ENCODE data around the gene RABGAP1L. TPM values are rescaled to one million over a fixed set of nuclear protein-coding genes. Genes with fewer than 3 reads are reported as not detected.

Gene RABGAP1L
- total RNA-seq, 6 donors from 2014 or later: 41.3 to 229 (median 85.3) TPM

- Histone ChIP-seq H3K9me3 (no peaks in the 10 kb centered on the region), H3K4me1 (peaks cover 0 to 4% (median 0%) of the 10 kb centered on the region in 4 donors), H3K4me3 (no peak overlapping the region), H3K27ac (no peak overlapping the region), H3K27me3 (no peaks in the 10 kb centered on the region), H3K36me3 (no peaks in the 10 kb centered on the region)
- ATAC-seq (ENCODE audit: low FRiP score in 2 of 2) (no peak), DNase-seq (no peak)
- peak in 4 of 6 experiments; percentile 9 to 29 (median 23) for TF ChIP-seq CTCF (IDR thresholded peaks at IDR 0.05)
- no peak for TF ChIP-seq POLR2A (IDR thresholded peaks at IDR 0.05)
- WGBS, 2 donors: 60 to 66% methylated on average over 2 of the region's 2 CpGs
Measured at GRCh38 chr1:174726167-174726879, 567.0 kb downstream of the RABGAP1L start.

DNA sequence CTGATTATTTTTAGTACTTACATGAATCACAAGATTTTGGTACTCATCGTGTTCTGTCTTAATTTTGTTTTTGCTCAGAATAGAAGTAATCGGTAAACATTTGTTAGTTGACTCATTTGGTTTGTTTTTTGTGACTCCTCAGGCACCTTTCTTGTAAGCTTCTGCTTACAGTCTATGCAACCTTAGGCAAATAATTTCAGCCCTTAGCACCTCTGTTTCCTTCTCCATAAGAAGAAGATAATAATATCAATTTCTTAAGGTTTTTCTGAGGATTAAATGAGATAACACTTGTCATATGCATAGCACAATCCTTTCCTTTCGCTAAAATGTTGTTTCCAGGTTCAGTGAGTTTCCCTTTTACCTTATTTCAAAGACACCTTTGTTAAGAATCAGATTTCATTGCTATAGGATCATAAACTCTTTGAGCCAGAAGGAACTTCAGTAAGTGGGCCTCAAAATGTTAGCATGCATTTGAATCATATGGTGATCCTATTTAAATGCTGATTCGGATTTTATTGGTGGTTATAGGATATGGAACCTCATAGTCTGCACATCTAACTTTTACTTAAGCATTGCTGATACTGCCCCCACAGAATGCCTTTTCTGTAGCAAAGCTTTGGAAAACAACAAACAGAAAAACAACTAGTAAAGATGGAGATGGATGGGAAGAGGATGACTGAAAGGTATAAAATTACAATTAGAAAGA lies 567.7 kb downstream of the RABGAP1L start:
- peaks cover 0 to 4% (median 0%) of the 10 kb centered on the region in 4 donors for H3K4me1 ChIP-seq
- H3K27ac ChIP-seq: no peak overlapping the region
- ATAC-seq (ENCODE audit: low FRiP score in 2 of 2) (no peak), DNase-seq (no peak)
- no peaks in the 10 kb centered on the region for H3K27me3 ChIP-seq
- no peaks in the 10 kb centered on the region for H3K9me3 ChIP-seq
- no peak overlapping the region for H3K4me3 ChIP-seq
- WGBS, 2 donors: 73 to 80% methylated on average over 4 of the region's 4 CpGs
- no peaks in the 10 kb centered on the region for H3K36me3 ChIP-seq
- no peak for TF ChIP-seq POLR2A (IDR thresholded peaks at IDR 0.05)
- TF ChIP-seq POLR2AphosphoS5 (IDR thresholded peaks at IDR 0.05): no peak
- no peak for TF ChIP-seq CTCF (IDR thresholded peaks at IDR 0.05)
- TF ChIP-seq EP300 (IDR thresholded peaks at IDR 0.05): no peak

GRCh38 chr1:174734270-174734669 lies 575.0 kb downstream of the RABGAP1L start:
- Histone ChIP-seq H3K4me1 (no peaks in the 10 kb centered on the region), H3K36me3 (no peaks in the 10 kb centered on the region), H3K4me3 (no peak overlapping the region), H3K27ac (no peak overlapping the region), H3K9me3 (no peaks in the 10 kb centered on the region), H3K27me3 (no peaks in the 10 kb centered on the region)
- TF ChIP-seq POLR2A (IDR thresholded peaks at IDR 0.05) (no peak), EP300 (IDR thresholded peaks at IDR 0.05) (no peak), CTCF (IDR thresholded peaks at IDR 0.05) (no peak), POLR2AphosphoS5 (IDR thresholded peaks at IDR 0.05) (no peak)
- WGBS, 2 donors: 92 to 98% methylated on average over 2 of the region's 2 CpGs
- DNase-seq: no peak
- ATAC-seq (ENCODE audit: low FRiP score in 2 of 2): no peak

DNA sequence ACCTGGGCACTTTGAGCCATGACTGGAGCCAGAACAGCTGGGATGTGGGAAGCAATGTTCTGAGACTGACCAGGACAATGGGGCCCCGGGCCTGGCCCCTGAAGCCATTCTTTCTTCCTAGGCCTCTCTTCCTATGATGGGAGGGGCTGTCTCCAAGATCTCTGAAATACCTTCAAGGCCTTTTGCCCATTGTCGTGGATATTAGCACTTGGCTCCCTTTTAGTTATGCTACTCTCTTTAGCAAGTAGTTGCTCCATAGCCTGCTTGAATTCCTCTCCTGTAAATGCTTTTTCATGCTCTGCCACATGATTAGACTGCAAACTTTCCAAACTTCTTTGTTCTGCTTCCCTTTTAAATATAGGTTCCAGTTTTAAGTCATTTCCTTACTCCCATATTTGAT lies 577.5 kb downstream of the RABGAP1L start:
- H3K36me3 ChIP-seq: no peaks in the 10 kb centered on the region
- no peaks in the 10 kb centered on the region for H3K27me3 ChIP-seq
- TF ChIP-seq CTCF (IDR thresholded peaks at IDR 0.05) (no peak), POLR2AphosphoS5 (IDR thresholded peaks at IDR 0.05) (no peak), EP300 (IDR thresholded peaks at IDR 0.05) (no peak), POLR2A (IDR thresholded peaks at IDR 0.05) (no peak)
- H3K27ac ChIP-seq: no peak overlapping the region
- DNase-seq (no peak), ATAC-seq (ENCODE audit: low FRiP score in 2 of 2) (no peak)
- peaks cover 0 to 6% (median 0%) of the 10 kb centered on the region in 4 donors for H3K4me1 ChIP-seq
- 86 to 93% methylated on average over 1 to 2 of the region's 2 CpGs for WGBS, 2 donors
- H3K4me3 ChIP-seq: no peak overlapping the region
- H3K9me3 ChIP-seq: no peaks in the 10 kb centered on the region
